ENCODE results near the gene LNPEP. TPM values are rescaled to one million over a fixed set of nuclear protein-coding genes. Genes with fewer than 3 reads are reported as not detected.

LNPEP gene
- total and polyA plus RNA-seq, 2 of the 4 experiments (the other 2 are of a cell fraction), result 3.6 to 27.4 TPM

GRCh38 chr5:96940586-96940985, 4.7 kb downstream of the LNPEP start:
- no peak for TF ChIP-seq NFE2L2 (IDR thresholded peaks at IDR 0.05; ENCODE audit: low read depth, low read length)
- no peak for TF ChIP-seq MAFK (IDR thresholded peaks at IDR 0.05; ENCODE audit: low read depth, low read length)
- TF ChIP-seq CTCF (conservative IDR thresholded peaks at IDR 0.05; ENCODE audit: low read depth, low read length), result no peak
- no peak for TF ChIP-seq MXI1 (IDR thresholded peaks at IDR 0.05; ENCODE audit: borderline replicate concordance, low read depth, low read length)
- H2AK9ac ChIP-seq (replicated peaks; ENCODE audit: low read depth, low read length, poor library complexity), result no peak overlapping the region
- H2BK15ac ChIP-seq (ENCODE audit: low read depth, low read length), result no peak overlapping the region
- H3K23ac ChIP-seq (ENCODE audit: low read depth, low read length), result no peak overlapping the region
- intact Hi-C loops (cut with micrococcal nuclease), result no loop called here
- ChIA-PET CTCF (interaction anchor here (1.3 kb wide), 1 partner anchor 22 kb away, joined by 4 read pairs; no protein-coding TSS in a partner anchor), POLR2A (ENCODE audit: unreplicated experiment) (no interaction called here)
- peaks cover 12 to 48% of the 10 kb centered on the region in 2 experiments for H3K79me1 ChIP-seq (ENCODE audit: low read depth in 1 of 2, low read length in 2 of 2)
- H3K36me3 ChIP-seq (ENCODE audit: control insufficient read depth, insufficient read depth, low read length), result no peaks in the 10 kb centered on the region
- no peak overlapping the region for H2BK120ac ChIP-seq (ENCODE audit: low read depth, low read length)
- H3K14ac ChIP-seq (replicated peaks; ENCODE audit: low read depth, low read length), result no peak overlapping the region
- H4K8ac ChIP-seq (ENCODE audit: low read depth in 2 of 2, low read length in 2 of 2), result no peak overlapping the region
- no CpG with 5 or more reads among the region's 3 CpGs for WGBS, 2 experiments (ENCODE audit: extremely low coverage in 2 of 2, insufficient read length in 1 of 2)
- no peak overlapping the region for H4K5ac ChIP-seq (ENCODE audit: low read depth, low read length)
- no peak overlapping the region for H3K4ac ChIP-seq (ENCODE audit: low read depth, low read length)
- no peak overlapping the region for H4K91ac ChIP-seq (ENCODE audit: insufficient read depth, low read depth, low read length)
- peak; percentile 32 for DNase-seq
- dilution Hi-C loops (cut with HindIII; ENCODE audit: low sequenced_read_pairs, unreplicated experiment), result no loop called here
- no peak overlapping the region for H2AK5ac ChIP-seq (ENCODE audit: low read depth, low read length)
- no TSS peak for BruUV-seq (replicated peaks)
- no peaks in the 10 kb centered on the region for H3K27me3 ChIP-seq (ENCODE audit: control insufficient read depth, insufficient read depth, low read length)
- no peaks in the 10 kb centered on the region for H3K9me3 ChIP-seq (ENCODE audit: control insufficient read depth, insufficient read depth, low read length)
- no peak overlapping the region for H2BK5ac ChIP-seq (ENCODE audit: low read depth, low read length, poor library complexity, severe bottlenecking)
- H3K56ac ChIP-seq (ENCODE audit: extremely low read depth, insufficient read depth, low read length), result no peak overlapping the region
- ATAC-seq (ENCODE audit: low read depth), result no peak
- no peak overlapping the region for H2BK20ac ChIP-seq (ENCODE audit: low read depth, low read length)
- no peak overlapping the region for H3K27ac ChIP-seq (ENCODE audit: insufficient read depth, low read length)
- no peak overlapping the region for H3K9ac ChIP-seq (ENCODE audit: low read depth, low read length)
- peaks cover 2% of the 10 kb centered on the region; the same call in 1 of the 2 replicates for H3K4me1 ChIP-seq (ENCODE audit: control insufficient read depth, insufficient read depth, low read length)
- in situ Hi-C loops (cut with MboI; ENCODE audit: low sequenced_read_pairs), result no loop called here
- peaks cover 2% of the 10 kb centered on the region; the same call in 1 of the 2 replicates for H3K9me1 ChIP-seq (ENCODE audit: insufficient read depth, low read length)
- H4K20me1 ChIP-seq (ENCODE audit: insufficient read depth, low read length), result peaks cover 3% of the 10 kb centered on the region; the same call in 1 of the 2 replicates
- H3K4me2 ChIP-seq (ENCODE audit: low read depth, low read length), result no peak overlapping the region
- H3K4me3 ChIP-seq (ENCODE audit: insufficient read depth, low read depth, low read length), result no peak overlapping the region
- H2AFZ ChIP-seq (replicated peaks; ENCODE audit: low read length, poor library complexity), result no peak overlapping the region
- H3K18ac ChIP-seq (ENCODE audit: low read depth, low read length), result no peak overlapping the region
